Osteoblast (primary cell): ENCODE measurements around the gene MAPK11. TPM values are rescaled to one million over a fixed set of nuclear protein-coding genes. Genes with fewer than 3 reads are reported as not detected.

Experiments
- DNase-seq: peaks from one replicate; pipeline ENCODE4 v3.0.0; 2011; ENCODE audit warnings: low spot score, mixed read lengths; ENCODE audit not compliant: insufficient read length; ENCODE audit errors: missing footprints
- H2AFZ ChIP-seq: 2 replicates; pipeline ENCODE4 v1.6.0; 2011; ENCODE audit warnings: mild to moderate bottlenecking, low read length
- H3K27ac ChIP-seq: 2 replicates; pipeline ENCODE4 v1.5.1; 2011; ENCODE audit warnings: mild to moderate bottlenecking, low read depth, low read length, moderate library complexity
- H3K27me3 ChIP-seq: 2 replicates; pipeline ENCODE4 v1.6.0; 2012; ENCODE audit warnings: mild to moderate bottlenecking, control low read depth, inconsistent platforms, low read length, moderate library complexity; ENCODE audit not compliant: insufficient read depth
- H3K36me3 ChIP-seq: 2 replicates; pipeline ENCODE4 v1.5.1; 2011; ENCODE audit warnings: mild to moderate bottlenecking, low read length, control low read depth, moderate library complexity; ENCODE audit not compliant: insufficient read depth
- H3K4me1 ChIP-seq: 2 replicates; pipeline ENCODE4 v1.5.1; 2011; ENCODE audit warnings: mild to moderate bottlenecking, low read length, control low read depth, moderate library complexity; ENCODE audit not compliant: insufficient read depth
- H3K4me2 ChIP-seq: 2 replicates; pipeline ENCODE4 v1.6.0; 2011; ENCODE audit warnings: mild to moderate bottlenecking, low read length; ENCODE audit not compliant: insufficient read depth
- H3K4me3 ChIP-seq: fragments of 200-600 bp; sonication (generic); 3 replicates; pipeline ENCODE4 v1.5.1; 2012; ENCODE audit warnings: mild to moderate bottlenecking, low read length, inconsistent platforms; ENCODE audit not compliant: insufficient read depth
- H3K79me2 ChIP-seq: 2 replicates; pipeline ENCODE4 v1.6.0; 2012; ENCODE audit warnings: mild to moderate bottlenecking, low read length, control low read depth, inconsistent platforms; ENCODE audit not compliant: insufficient read depth
- H3K9me3 ChIP-seq: 2 replicates; pipeline ENCODE4 v1.5.1; 2011; ENCODE audit warnings: low read depth, low read length, control low read depth
- H4K20me1 ChIP-seq: 2 replicates; pipeline ENCODE4 v1.6.0; 2012; ENCODE audit warnings: mild to moderate bottlenecking, low read length, control low read depth; ENCODE audit not compliant: insufficient read depth
- CTCF ChIP-seq: IDR thresholded peaks from 2 replicates; pipeline ENCODE4 v1.5.1; 2011; ENCODE audit warnings: mild to moderate bottlenecking, low read depth, low read length, moderate library complexity; ENCODE audit errors: extremely low read depth
- total RNA-seq: library from RNA; depleted of rRNA; stranded (reverse); fragments of >200 nt; gene quantifications from 2 replicates; pipeline ENCODE4 v1.2.3, GENCODE V29; 2012

Gene MAPK11
- total RNA-seq, 1 donor: 6.2 TPM

- Histone ChIP-seq H4K20me1 (peaks cover 10% of the 10 kb centered on the region), H3K36me3 (no peaks in the 10 kb centered on the region), H2AFZ (no peak overlapping the region), H3K79me2 (peaks cover 25% of the 10 kb centered on the region), H3K27ac (no peak overlapping the region), H3K4me3 (no peak overlapping the region), H3K27me3 (no peaks in the 10 kb centered on the region), H3K4me1 (peaks cover 34% of the 10 kb centered on the region), H3K4me2 (no peak overlapping the region), H3K9me3 (no peaks in the 10 kb centered on the region)
- TF ChIP-seq CTCF: no peak
- DNase-seq: no peak
Measured at GRCh38 chr22:50309601-50309991, 39.4 kb upstream of the MAPK11 start.

- H3K27ac ChIP-seq: peak overlapping the region; percentile 37
- H3K4me3 ChIP-seq: no peak overlapping the region
- no peaks in the 10 kb centered on the region for H3K9me3 ChIP-seq
- no peaks in the 10 kb centered on the region for H3K27me3 ChIP-seq
- H3K4me1 ChIP-seq: peaks cover 38% of the 10 kb centered on the region
- H3K36me3 ChIP-seq: no peaks in the 10 kb centered on the region
- DNase-seq: peak; percentile 93
- no peak for TF ChIP-seq CTCF
- no peak overlapping the region for H2AFZ ChIP-seq
- peaks cover 29% of the 10 kb centered on the region for H3K79me2 ChIP-seq
- peaks cover 13% of the 10 kb centered on the region for H4K20me1 ChIP-seq
- no peak overlapping the region for H3K4me2 ChIP-seq
Measured at GRCh38 chr22:50308986-50309600, 38.9 kb upstream of the MAPK11 start.

- no peak overlapping the region for H3K4me2 ChIP-seq
- H3K79me2 ChIP-seq: peaks cover 35% of the 10 kb centered on the region
- no peak for TF ChIP-seq CTCF
Measured at GRCh38 chr22:50308597-50308935, 38.4 kb upstream of the MAPK11 start.

GRCh38 chr22:50307890-50308596 lies 37.9 kb upstream of the MAPK11 start:
- H3K4me1 ChIP-seq: peaks cover 48% of the 10 kb centered on the region
- peaks cover 40% of the 10 kb centered on the region for H3K79me2 ChIP-seq
- peak overlapping the region; percentile 27 for H3K4me2 ChIP-seq
- H3K36me3 ChIP-seq: no peaks in the 10 kb centered on the region
- peaks cover 23% of the 10 kb centered on the region for H4K20me1 ChIP-seq
- no peaks in the 10 kb centered on the region for H3K27me3 ChIP-seq
- H3K27ac ChIP-seq: peak overlapping the region; percentile 11
- TF ChIP-seq CTCF: no peak
- H3K9me3 ChIP-seq: no peaks in the 10 kb centered on the region
- no peak overlapping the region for H2AFZ ChIP-seq
- H3K4me3 ChIP-seq: no peak overlapping the region
- peak; percentile 90 for DNase-seq

More at GRCh38 chr22:50308597-50308935, 38.4 kb upstream of the MAPK11 start:
- Histone ChIP-seq H3K4me3 (no peak overlapping the region), H3K27ac (peak overlapping the region; percentile 37), H3K36me3 (no peaks in the 10 kb centered on the region), H3K9me3 (no peaks in the 10 kb centered on the region), H4K20me1 (peaks cover 18% of the 10 kb centered on the region), H2AFZ (no peak overlapping the region), H3K27me3 (no peaks in the 10 kb centered on the region), H3K4me1 (peaks cover 43% of the 10 kb centered on the region)
- peak; percentile 95 for DNase-seq
